HPDE6-E6E7 (cell line): ENCODE measurements around the gene TCF12.

Experiments
- DNase-seq: peaks from one replicate; pipeline ENCODE4 v3.0.0; 2011; ENCODE audit warnings: missing footprints; ENCODE audit errors: extremely low spot score

Gene TCF12

GRCh38 chr15:57335293-57335715 lies 416.9 kb downstream of the TCF12 start:
- DNase-seq, result no peak

GRCh38 chr15:57335719-57336118 lies 417.3 kb downstream of the TCF12 start:
- DNase-seq, result no peak

- DNase-seq, result no peak
These were observed 419.5 kb downstream of the TCF12 start for GRCh38 chr15:57337868-57338411.

- no peak for DNase-seq
These were observed 420.9 kb downstream of the TCF12 start for GRCh38 chr15:57339321-57339720.
